SH-SY5Y (cell line): ENCODE measurements around the gene AMHR2.

Source experiments
- GATA2 ChIP-seq: IDR thresholded peaks from 2 replicates; pipeline ENCODE4 v1.6.1; 2011; ENCODE audit warnings: mild to moderate bottlenecking, low read depth, low read length
- GATA3 ChIP-seq: IDR thresholded peaks from 2 replicates; pipeline ENCODE4 v1.6.1; 2011; ENCODE audit warnings: low read depth, mild to moderate bottlenecking, low read length, moderate library complexity

DNA sequence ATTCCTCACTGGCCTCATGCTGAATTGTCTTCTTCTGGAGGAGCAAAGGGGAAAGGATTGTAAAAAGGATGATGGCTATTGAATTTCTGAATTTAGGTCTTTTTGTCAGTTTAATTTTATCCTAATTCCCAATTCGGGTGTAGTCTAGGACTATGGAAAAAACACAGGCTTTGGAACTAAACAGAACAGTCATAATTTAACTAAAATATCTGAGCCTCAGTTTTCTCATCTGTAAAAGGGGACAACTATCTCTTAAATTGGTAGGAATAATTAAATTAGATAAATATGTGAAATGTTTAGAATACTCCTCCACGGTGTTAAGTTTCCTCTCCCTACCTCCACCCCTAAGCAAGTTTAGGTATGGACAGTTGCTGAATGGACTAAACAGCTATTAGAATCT is 46.9 kb upstream of the AMHR2 start:
- TF ChIP-seq GATA2 (no peak), GATA3 (no peak)
